Osteoblast (primary cell): ENCODE measurements around the gene ABHD3. TPM values are rescaled to one million over a fixed set of nuclear protein-coding genes. Genes with fewer than 3 reads are reported as not detected.

Experiments used
- DNase-seq: peaks from one replicate; pipeline ENCODE4 v3.0.0; 2011; ENCODE audit warnings: low spot score, mixed read lengths; ENCODE audit not compliant: insufficient read length; ENCODE audit errors: missing footprints
- H2AFZ ChIP-seq: 2 replicates; pipeline ENCODE4 v1.6.0; 2011; ENCODE audit warnings: mild to moderate bottlenecking, low read length
- H3K27ac ChIP-seq: 2 replicates; pipeline ENCODE4 v1.5.1; 2011; ENCODE audit warnings: mild to moderate bottlenecking, low read depth, low read length, moderate library complexity
- H3K27me3 ChIP-seq: 2 replicates; pipeline ENCODE4 v1.6.0; 2012; ENCODE audit warnings: mild to moderate bottlenecking, control low read depth, inconsistent platforms, low read length, moderate library complexity; ENCODE audit not compliant: insufficient read depth
- H3K36me3 ChIP-seq: 2 replicates; pipeline ENCODE4 v1.5.1; 2011; ENCODE audit warnings: mild to moderate bottlenecking, low read length, control low read depth, moderate library complexity; ENCODE audit not compliant: insufficient read depth
- H3K4me1 ChIP-seq: 2 replicates; pipeline ENCODE4 v1.5.1; 2011; ENCODE audit warnings: mild to moderate bottlenecking, low read length, control low read depth, moderate library complexity; ENCODE audit not compliant: insufficient read depth
- H3K4me2 ChIP-seq: 2 replicates; pipeline ENCODE4 v1.6.0; 2011; ENCODE audit warnings: mild to moderate bottlenecking, low read length; ENCODE audit not compliant: insufficient read depth
- H3K4me3 ChIP-seq: fragments of 200-600 bp; sonication (generic); 3 replicates; pipeline ENCODE4 v1.5.1; 2012; ENCODE audit warnings: mild to moderate bottlenecking, low read length, inconsistent platforms; ENCODE audit not compliant: insufficient read depth
- H3K79me2 ChIP-seq: 2 replicates; pipeline ENCODE4 v1.6.0; 2012; ENCODE audit warnings: mild to moderate bottlenecking, low read length, control low read depth, inconsistent platforms; ENCODE audit not compliant: insufficient read depth
- H3K9me3 ChIP-seq: 2 replicates; pipeline ENCODE4 v1.5.1; 2011; ENCODE audit warnings: low read depth, low read length, control low read depth
- H4K20me1 ChIP-seq: 2 replicates; pipeline ENCODE4 v1.6.0; 2012; ENCODE audit warnings: mild to moderate bottlenecking, low read length, control low read depth; ENCODE audit not compliant: insufficient read depth
- total RNA-seq: library from RNA; depleted of rRNA; stranded (reverse); fragments of >200 nt; gene quantifications from 2 replicates; pipeline ENCODE4 v1.2.3, GENCODE V29; 2012
- TF ChIP-seq, protein P1 (sequence below): IDR thresholded peaks from 2 replicates; pipeline ENCODE4 v1.5.1; 2011; ENCODE audit warnings: mild to moderate bottlenecking, low read depth, low read length, moderate library complexity; ENCODE audit errors: extremely low read depth

The ABHD3 gene
- total RNA-seq, 1 donor: 4.0 TPM

- H3K27ac ChIP-seq: peak overlapping the region; percentile 57
- no peaks in the 10 kb centered on the region for H3K9me3 ChIP-seq
Measured at GRCh38 chr18:21703241-21703820, 1.2 kb downstream of the ABHD3 start.

DNA sequence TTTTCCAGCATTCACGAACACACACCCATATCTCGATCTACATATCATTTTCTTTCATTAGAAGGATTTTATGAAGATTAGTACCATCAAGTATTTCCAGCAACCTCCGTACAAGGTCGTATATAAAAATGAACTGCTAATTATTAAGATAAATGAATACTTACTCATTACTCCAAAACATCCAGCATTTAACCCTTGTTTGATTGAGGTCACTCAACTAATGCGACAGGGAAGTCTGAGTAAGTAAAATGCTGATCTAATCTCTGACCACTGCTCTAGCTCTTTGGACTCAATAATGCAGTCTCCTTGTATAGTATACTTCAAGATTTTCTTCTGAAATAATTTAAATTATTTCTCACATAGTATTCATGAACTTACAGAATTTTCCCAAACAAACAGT, 2.0 kb downstream of the ABHD3 start:
- DNase-seq: no peak
- no peak overlapping the region for H3K4me2 ChIP-seq

More at GRCh38 chr18:21703241-21703820, 1.2 kb downstream of the ABHD3 start:
- no peaks in the 10 kb centered on the region for H4K20me1 ChIP-seq
- TF ChIP-seq, protein P1, sequence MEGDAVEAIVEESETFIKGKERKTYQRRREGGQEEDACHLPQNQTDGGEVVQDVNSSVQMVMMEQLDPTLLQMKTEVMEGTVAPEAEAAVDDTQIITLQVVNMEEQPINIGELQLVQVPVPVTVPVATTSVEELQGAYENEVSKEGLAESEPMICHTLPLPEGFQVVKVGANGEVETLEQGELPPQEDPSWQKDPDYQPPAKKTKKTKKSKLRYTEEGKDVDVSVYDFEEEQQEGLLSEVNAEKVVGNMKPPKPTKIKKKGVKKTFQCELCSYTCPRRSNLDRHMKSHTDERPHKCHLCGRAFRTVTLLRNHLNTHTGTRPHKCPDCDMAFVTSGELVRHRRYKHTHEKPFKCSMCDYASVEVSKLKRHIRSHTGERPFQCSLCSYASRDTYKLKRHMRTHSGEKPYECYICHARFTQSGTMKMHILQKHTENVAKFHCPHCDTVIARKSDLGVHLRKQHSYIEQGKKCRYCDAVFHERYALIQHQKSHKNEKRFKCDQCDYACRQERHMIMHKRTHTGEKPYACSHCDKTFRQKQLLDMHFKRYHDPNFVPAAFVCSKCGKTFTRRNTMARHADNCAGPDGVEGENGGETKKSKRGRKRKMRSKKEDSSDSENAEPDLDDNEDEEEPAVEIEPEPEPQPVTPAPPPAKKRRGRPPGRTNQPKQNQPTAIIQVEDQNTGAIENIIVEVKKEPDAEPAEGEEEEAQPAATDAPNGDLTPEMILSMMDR: no peak
- H2AFZ ChIP-seq: peak overlapping the region; percentile 97
- H3K36me3 ChIP-seq: no peaks in the 10 kb centered on the region
- H3K79me2 ChIP-seq: peaks cover 2% of the 10 kb centered on the region
- H3K4me3 ChIP-seq: peak overlapping the region; percentile 84
- H3K27me3 ChIP-seq: no peaks in the 10 kb centered on the region
- DNase-seq: no peak
- H3K4me1 ChIP-seq: peaks cover 7% of the 10 kb centered on the region
- H3K4me2 ChIP-seq: peak overlapping the region; percentile 99

DNA sequence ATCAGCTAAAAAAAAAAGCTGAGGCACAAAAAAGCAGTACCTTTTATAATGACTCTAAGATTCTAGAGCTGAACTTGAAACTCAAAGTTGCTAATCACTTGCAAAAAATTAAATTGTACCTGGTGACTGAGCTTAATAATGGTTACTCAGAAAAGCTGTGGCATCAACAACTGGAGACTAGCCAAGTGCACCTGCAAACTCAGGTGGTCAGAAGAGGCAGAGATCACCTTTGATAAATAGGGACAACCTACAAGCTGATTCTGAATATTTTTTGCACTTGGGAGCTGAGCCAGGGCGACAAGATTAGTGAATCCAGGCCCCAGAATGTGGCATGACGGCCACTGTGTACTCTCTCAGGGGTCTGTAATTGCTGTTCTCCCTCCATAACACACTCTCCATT, 3.0 kb downstream of the ABHD3 start:
- Histone ChIP-seq H4K20me1 (no peaks in the 10 kb centered on the region), H3K27me3 (no peaks in the 10 kb centered on the region), H3K79me2 (peaks cover 2% of the 10 kb centered on the region), H3K36me3 (no peaks in the 10 kb centered on the region), H3K4me2 (no peak overlapping the region), H3K9me3 (no peaks in the 10 kb centered on the region), H3K27ac (no peak overlapping the region), H2AFZ (no peak overlapping the region), H3K4me3 (no peak overlapping the region), H3K4me1 (peaks cover 7% of the 10 kb centered on the region)
- TF ChIP-seq, protein P1: no peak
- no peak for DNase-seq

More for the DNA sequence above, 2.0 kb downstream of the ABHD3 start:
- Histone ChIP-seq H3K4me3 (no peak overlapping the region), H3K27ac (no peak overlapping the region), H3K27me3 (no peaks in the 10 kb centered on the region), H3K9me3 (no peaks in the 10 kb centered on the region), H4K20me1 (no peaks in the 10 kb centered on the region), H3K79me2 (peaks cover 2% of the 10 kb centered on the region), H2AFZ (no peak overlapping the region), H3K4me1 (peaks cover 7% of the 10 kb centered on the region), H3K36me3 (no peaks in the 10 kb centered on the region)
- TF ChIP-seq, protein P1: no peak

DNA sequence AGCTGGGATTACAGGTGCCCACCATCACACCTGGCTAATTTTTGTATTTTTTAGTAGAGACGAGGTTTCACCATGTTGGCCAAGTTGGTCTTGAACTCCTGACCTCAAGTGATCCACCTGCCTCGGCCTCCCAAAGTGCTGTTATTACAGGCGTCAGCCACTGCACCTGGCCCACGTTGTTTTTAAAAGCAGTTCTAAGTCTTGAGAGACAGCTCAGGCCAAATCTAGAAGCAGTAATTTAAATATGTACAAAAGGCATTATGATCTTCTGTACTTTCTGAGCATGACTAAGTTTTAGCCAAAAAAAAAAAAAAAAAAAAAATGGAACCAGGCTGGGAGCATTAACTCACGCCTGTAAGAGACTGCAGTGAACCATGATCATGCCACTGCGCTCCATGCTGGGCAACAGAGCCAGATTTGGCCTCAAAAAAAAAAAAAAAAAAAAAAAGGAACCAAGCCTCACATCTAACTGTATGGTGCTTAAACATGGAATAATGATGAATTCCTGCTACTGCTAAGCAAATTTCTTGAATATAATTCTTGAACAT, 4.0 kb downstream of the ABHD3 start:
- TF ChIP-seq, protein P1: no peak
- H3K4me1 ChIP-seq: peaks cover 7% of the 10 kb centered on the region
- peaks cover 2% of the 10 kb centered on the region for H3K79me2 ChIP-seq
- H3K4me3 ChIP-seq: no peak overlapping the region
- no peak overlapping the region for H3K27ac ChIP-seq
- no peak overlapping the region for H2AFZ ChIP-seq
- H3K9me3 ChIP-seq: no peaks in the 10 kb centered on the region
- no peak overlapping the region for H3K4me2 ChIP-seq
- H3K36me3 ChIP-seq: no peaks in the 10 kb centered on the region
- H3K27me3 ChIP-seq: no peaks in the 10 kb centered on the region
- H4K20me1 ChIP-seq: no peaks in the 10 kb centered on the region
- no peak for DNase-seq
